Liver (tissue), 2 donors: ENCODE measurements around the gene CYFIP2.

Experiments
- CTCF ChIP-seq: fragments of 150-350 bp; IDR thresholded peaks from 2 replicates; pipeline ENCODE4 v1.5.1; 2017; ENCODE audit warnings: improper control_type of control experiment, low read depth, low read length; ENCODE audit not compliant: missing input control
- REST ChIP-seq: IDR thresholded peaks from 2 replicates; pipeline ENCODE4 v1.6.1; 2016; ENCODE audit warnings: antibody characterized with exemption, mild to moderate bottlenecking
- donor health status: healthy.

- TF ChIP-seq REST (no peak), CTCF (no peak)
These were observed 168.2 kb downstream of the CYFIP2 start for GRCh38 chr5:157434096-157434495.
